ENCODE measurements around the gene KCNH2. TPM values are rescaled to one million over a fixed set of nuclear protein-coding genes. Genes with fewer than 3 reads are reported as not detected.

The KCNH2 gene
- total RNA-seq, 1 donor from 2014 or later = not detected

GRCh38 chr7:150909200-150909995 is 68.7 kb downstream of the KCNH2 start:
- no peak for DNase-seq (ENCODE audit: low read depth in 2 of 2)

- DNase-seq (ENCODE audit: low read depth in 2 of 2) = no peak
These were observed 69.9 kb downstream of the KCNH2 start for GRCh38 chr7:150908173-150908572.

GRCh38 chr7:150904011-150904909 is 73.9 kb downstream of the KCNH2 start:
- no peak for DNase-seq (ENCODE audit: low read depth in 2 of 2)

- DNase-seq (ENCODE audit: low read depth in 2 of 2) = peak; percentile 47 to 73
These were observed 74.5 kb downstream of the KCNH2 start for GRCh38 chr7:150903606-150904005.

GRCh38 chr7:150902078-150903033 is 75.8 kb downstream of the KCNH2 start:
- DNase-seq (ENCODE audit: low read depth in 2 of 2) = no peak

GRCh38 chr7:150901160-150902035 is 76.7 kb downstream of the KCNH2 start:
- no peak for DNase-seq (ENCODE audit: low read depth in 2 of 2)

- DNase-seq (ENCODE audit: low read depth in 2 of 2) = no peak
These were observed 77.4 kb downstream of the KCNH2 start for GRCh38 chr7:150900675-150901074.

- peak; percentile 23 to 57 for DNase-seq (ENCODE audit: low read depth in 2 of 2)
These were observed 79.6 kb downstream of the KCNH2 start for GRCh38 chr7:150898475-150899011.

GRCh38 chr7:150897502-150898474 is 80.3 kb downstream of the KCNH2 start:
- DNase-seq (ENCODE audit: low read depth in 2 of 2) = peak in 1 of 2 donors; percentile 12

GRCh38 chr7:150896562-150897209 is 81.4 kb downstream of the KCNH2 start:
- DNase-seq (ENCODE audit: low read depth in 2 of 2) = no peak

- DNase-seq (ENCODE audit: low read depth in 2 of 2) = no peak
These were observed 82.3 kb downstream of the KCNH2 start for GRCh38 chr7:150895809-150896208.

Other genes starting within 250 kb of the KCNH2 start
- 255 and 501 TPM in 2 replicates for gene GIMAP5, start 240.9 kb downstream of the KCNH2 start, total RNA-seq
- gene TMEM176B, start 178.0 kb downstream of the KCNH2 start, total RNA-seq = not detected in 2 replicates
- gene TMEM176A, start 177.6 kb downstream of the KCNH2 start, total RNA-seq = not detected in 2 replicates
- gene AOC1, start 125.8 kb downstream of the KCNH2 start, total RNA-seq = not detected in 2 replicates
- 28.4 and 31.6 TPM in 2 replicates for gene NOS3, start 12.7 kb upstream of the KCNH2 start, total RNA-seq
- gene ATG9B, start 46.2 kb upstream of the KCNH2 start, total RNA-seq = under 0.01 and 0.13 TPM in 2 replicates
- 13.9 and 14.0 TPM in 2 replicates for gene ABCB8, start 50.1 kb upstream of the KCNH2 start, total RNA-seq
- gene ASIC3, start 70.2 kb upstream of the KCNH2 start, total RNA-seq = under 0.01 and 0.13 TPM in 2 replicates
- 14.7 and 17.3 TPM in 2 replicates for gene CDK5, start 79.6 kb upstream of the KCNH2 start, total RNA-seq
- gene SLC4A2, start 81.3 kb upstream of the KCNH2 start, total RNA-seq = 41.3 and 68.3 TPM in 2 replicates
- gene FASTK, start 102.5 kb upstream of the KCNH2 start, total RNA-seq = 43.9 and 49.3 TPM in 2 replicates
- 14.8 and 16.7 TPM in 2 replicates for gene TMUB1, start 105.2 kb upstream of the KCNH2 start, total RNA-seq
- gene AGAP3, start 108.2 kb upstream of the KCNH2 start, total RNA-seq = 43.8 and 69.4 TPM in 2 replicates
- gene GBX1, start 189.4 kb upstream of the KCNH2 start, total RNA-seq = not detected in 2 replicates
- gene ASB10, start 208.9 kb upstream of the KCNH2 start, total RNA-seq = not detected in 2 replicates
- not detected in 2 replicates for gene H2BK1, start 232.2 kb upstream of the KCNH2 start, total RNA-seq
- gene ABCF2, start 248.9 kb upstream of the KCNH2 start, total RNA-seq = 44.5 and 48.0 TPM in 2 replicates

Data from dermis microvascular lymphatic vessel endothelial cell (primary cell).